HEK293 (cell line): Measurements from ENCODE around the gene C10orf67.

Experiments
- CTCF ChIA-PET: fragments of 350-600 bp; formaldehyde crosslinking; extraction: SDS; loops from one replicate; lab custom pipeline; 2021; ENCODE audit warnings: antibody characterized with exemption; lab: Yijun Ruan, JAX
- POLR2A ChIA-PET: fragments of 300-600 bp; formaldehyde crosslinking; extraction: SDS; loops from one replicate; lab custom pipeline; 2020; ENCODE audit warnings: antibody characterized with exemption, inconsistent platforms; lab: Yijun Ruan, JAX
- H3K27ac ChIP-seq: fragments of 200-500 bp; sonication (Bioruptor generic); 2 replicates; pipeline ENCODE4 v1.5.1; 2014; ENCODE audit warnings: low read depth, low read length, control low read depth, inconsistent platforms; ENCODE audit errors: extremely low read depth
- H3K36me3 ChIP-seq, 2 experiments: fragments of 200-500 bp in 1 of 2; sonication (Bioruptor generic) in 1 of 2; 1 replicate in 1 of 2; 2 replicates in 1 of 2; pipeline ENCODE4 v1.5.1; 2014 to 2017; ENCODE audit warnings: inconsistent platforms in 2 of 2, low read length in 2 of 2; ENCODE audit not compliant: control insufficient read depth in 2 of 2, insufficient read depth in 1 of 2
- H3K4me1 ChIP-seq: fragments of 200-500 bp; sonication (Bioruptor generic); 2 replicates; pipeline ENCODE4 v1.5.1; 2014; ENCODE audit warnings: mild to moderate bottlenecking, low read length, inconsistent platforms; ENCODE audit not compliant: control insufficient read depth, insufficient read depth
- H3K4me3 ChIP-seq: 2 replicates; pipeline ENCODE4 v1.5.1; 2011; ENCODE audit warnings: low read depth, mild to moderate bottlenecking, control low read depth, low read length, moderate library complexity
- H3K9me3 ChIP-seq: fragments of 200-500 bp; sonication (Bioruptor generic); 2 replicates; pipeline ENCODE4 v1.5.1; 2014; ENCODE audit warnings: low read depth, low read length, inconsistent platforms; ENCODE audit not compliant: control insufficient read depth, insufficient read depth
- BCL11A ChIP-seq: fragments of 450-650 bp; formaldehyde crosslinking; IDR thresholded peaks from 2 replicates; pipeline ENCODE4 v1.5.1; 2016; ENCODE audit warnings: low read depth, missing biosample characterization, missing genetic modification characterization
- GFI1B ChIP-seq: fragments of 450-650 bp; formaldehyde crosslinking; IDR thresholded peaks from 2 replicates; pipeline ENCODE4 v1.5.1; 2016; ENCODE audit warnings: missing biosample characterization, missing genetic modification characterization
- GLI4 ChIP-seq: fragments of 450-650 bp; formaldehyde crosslinking; IDR thresholded peaks from 2 replicates; pipeline ENCODE4 v1.5.1; 2016; ENCODE audit warnings: missing biosample characterization, missing genetic modification characterization
- KLF8 ChIP-seq: fragments of 450-650 bp; formaldehyde crosslinking; IDR thresholded peaks from 2 replicates; pipeline ENCODE4 v1.5.1; 2016; ENCODE audit warnings: missing biosample characterization, missing genetic modification characterization
- PRDM10 ChIP-seq: fragments of 450-650 bp; formaldehyde crosslinking; IDR thresholded peaks from 2 replicates; pipeline ENCODE4 v1.5.1; 2016; ENCODE audit warnings: missing biosample characterization, missing genetic modification characterization
- SCRT2 ChIP-seq: fragments of 450-650 bp; formaldehyde crosslinking; IDR thresholded peaks from 2 replicates; pipeline ENCODE4 v1.5.1; 2016; ENCODE audit warnings: missing biosample characterization, missing genetic modification characterization
- SP3 ChIP-seq: fragments of 450-650 bp; formaldehyde crosslinking; IDR thresholded peaks from 2 replicates; pipeline ENCODE4 v1.5.1; 2016; ENCODE audit warnings: missing biosample characterization, missing genetic modification characterization
- YY2 ChIP-seq: fragments of 450-650 bp; formaldehyde crosslinking; IDR thresholded peaks from 2 replicates; pipeline ENCODE4 v1.5.1; 2016; ENCODE audit warnings: missing biosample characterization, missing genetic modification characterization
- ZBTB17 ChIP-seq: fragments of 450-650 bp; formaldehyde crosslinking; IDR thresholded peaks from 2 replicates; pipeline ENCODE4 v1.5.1; 2016; ENCODE audit warnings: missing biosample characterization, missing genetic modification characterization
- ZBTB44 ChIP-seq: fragments of 450-650 bp; IDR thresholded peaks from 2 replicates; pipeline ENCODE4 v1.5.1; 2018; ENCODE audit warnings: missing biosample characterization, mild to moderate bottlenecking, missing genetic modification characterization
- ZBTB8A ChIP-seq: fragments of 450-650 bp; formaldehyde crosslinking; IDR thresholded peaks from 2 replicates; pipeline ENCODE4 v1.5.1; 2016; ENCODE audit warnings: missing biosample characterization, missing genetic modification characterization
- ZEB2 ChIP-seq: fragments of 450-650 bp; formaldehyde crosslinking; IDR thresholded peaks from 2 replicates; pipeline ENCODE4 v1.5.1; 2016; ENCODE audit warnings: missing biosample characterization, missing genetic modification characterization
- ZNF2 ChIP-seq: fragments of 450-650 bp; formaldehyde crosslinking; IDR thresholded peaks from 2 replicates; pipeline ENCODE4 v1.5.1; 2016; ENCODE audit warnings: missing biosample characterization, missing genetic modification characterization
- ZNF221 ChIP-seq: fragments of 450-650 bp; formaldehyde crosslinking; IDR thresholded peaks from 2 replicates; pipeline ENCODE4 v1.5.1; 2017; ENCODE audit warnings: missing biosample characterization, missing genetic modification characterization, borderline replicate concordance
- ZNF416 ChIP-seq: fragments of 450-650 bp; formaldehyde crosslinking; IDR thresholded peaks from 2 replicates; pipeline ENCODE4 v1.5.1; 2016; ENCODE audit warnings: missing biosample characterization, missing genetic modification characterization
- ZNF623 ChIP-seq: fragments of 450-650 bp; formaldehyde crosslinking; IDR thresholded peaks from 2 replicates; pipeline ENCODE4 v1.5.1; 2016; ENCODE audit warnings: missing biosample characterization, missing genetic modification characterization
- ZNF654 ChIP-seq: fragments of 450-650 bp; formaldehyde crosslinking; IDR thresholded peaks from 2 replicates; pipeline ENCODE4 v1.5.1; 2016; ENCODE audit warnings: low read depth, missing biosample characterization, missing genetic modification characterization
- ZNF660 ChIP-seq: fragments of 450-650 bp; IDR thresholded peaks from 2 replicates; pipeline ENCODE4 v1.5.1; 2018; ENCODE audit warnings: missing biosample characterization, mild to moderate bottlenecking, missing genetic modification characterization
- TF ChIP-seq, protein P1 (sequence below): fragments of 450-650 bp; formaldehyde crosslinking; IDR thresholded peaks from 2 replicates; pipeline ENCODE4 v1.5.1; 2016; ENCODE audit warnings: missing biosample characterization, missing genetic modification characterization
- TF ChIP-seq, protein P2 (sequence below): fragments of 450-650 bp; formaldehyde crosslinking; IDR thresholded peaks from 2 replicates; pipeline ENCODE4 v1.5.1; 2016; ENCODE audit warnings: missing biosample characterization, missing genetic modification characterization
- TF ChIP-seq, protein P3 (sequence below): fragments of 450-650 bp; formaldehyde crosslinking; IDR thresholded peaks from 2 replicates; pipeline ENCODE4 v1.5.1; 2016; ENCODE audit warnings: missing biosample characterization, missing genetic modification characterization

The C10orf67 gene

GRCh38 chr10:23158370-23158769 is 186.2 kb downstream of the C10orf67 start:
- ChIA-PET CTCF (interaction anchor here (0.6 to 4.7 kb wide), 55 partner anchors 9 to 1399 kb away, joined by 3 to 96 read pairs (median 4); no protein-coding TSS in a partner anchor), POLR2A (no interaction called here)
- TF ChIP-seq ZNF660: peak; percentile 72; the same call in 1 of the 2 replicates
- no peak for TF ChIP-seq ZNF2 (tag by site-specific recombination)
- no peak for TF ChIP-seq ZNF221 (tag by site-specific recombination)
- no peak for TF ChIP-seq GLI4 (tag by site-specific recombination)
- TF ChIP-seq ZBTB8A (tag by site-specific recombination): no peak
- TF ChIP-seq, protein P1, sequence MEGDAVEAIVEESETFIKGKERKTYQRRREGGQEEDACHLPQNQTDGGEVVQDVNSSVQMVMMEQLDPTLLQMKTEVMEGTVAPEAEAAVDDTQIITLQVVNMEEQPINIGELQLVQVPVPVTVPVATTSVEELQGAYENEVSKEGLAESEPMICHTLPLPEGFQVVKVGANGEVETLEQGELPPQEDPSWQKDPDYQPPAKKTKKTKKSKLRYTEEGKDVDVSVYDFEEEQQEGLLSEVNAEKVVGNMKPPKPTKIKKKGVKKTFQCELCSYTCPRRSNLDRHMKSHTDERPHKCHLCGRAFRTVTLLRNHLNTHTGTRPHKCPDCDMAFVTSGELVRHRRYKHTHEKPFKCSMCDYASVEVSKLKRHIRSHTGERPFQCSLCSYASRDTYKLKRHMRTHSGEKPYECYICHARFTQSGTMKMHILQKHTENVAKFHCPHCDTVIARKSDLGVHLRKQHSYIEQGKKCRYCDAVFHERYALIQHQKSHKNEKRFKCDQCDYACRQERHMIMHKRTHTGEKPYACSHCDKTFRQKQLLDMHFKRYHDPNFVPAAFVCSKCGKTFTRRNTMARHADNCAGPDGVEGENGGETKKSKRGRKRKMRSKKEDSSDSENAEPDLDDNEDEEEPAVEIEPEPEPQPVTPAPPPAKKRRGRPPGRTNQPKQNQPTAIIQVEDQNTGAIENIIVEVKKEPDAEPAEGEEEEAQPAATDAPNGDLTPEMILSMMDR: peak; percentile 63
- TF ChIP-seq YY2 (tag by site-specific recombination): no peak
- TF ChIP-seq KLF8: no peak
- no peak for TF ChIP-seq GFI1B (tag by site-specific recombination)
- TF ChIP-seq BCL11A (tag by site-specific recombination): no peak
- TF ChIP-seq ZNF623 (tag by site-specific recombination): no peak
- no peak for TF ChIP-seq ZNF416 (tag by site-specific recombination)
- no peak for TF ChIP-seq SCRT2 (tag by site-specific recombination)
- TF ChIP-seq ZBTB17: peak; percentile 19; the same call in 1 of the 2 replicates
- TF ChIP-seq ZNF654: peak; percentile 94
- Histone ChIP-seq H3K36me3 (no peaks in the 10 kb centered on the region), H3K9me3 (no peaks in the 10 kb centered on the region), H3K27ac (no peak overlapping the region), H3K4me1 (no peaks in the 10 kb centered on the region), H3K4me3 (no peak overlapping the region)

- ChIA-PET CTCF (interaction anchor here (0.6 to 4.7 kb wide), 57 partner anchors 10 to 1399 kb away, joined by 3 to 96 read pairs (median 4); no protein-coding TSS in a partner anchor), POLR2A (no interaction called here)
- H3K4me3 ChIP-seq: no peak overlapping the region
These were observed 186.8 kb downstream of the C10orf67 start for GRCh38 chr10:23157691-23158369.

More at GRCh38 chr10:23157691-23158369, 186.8 kb downstream of the C10orf67 start:
- H3K27ac ChIP-seq: no peak overlapping the region
- H3K36me3 ChIP-seq: no peaks in the 10 kb centered on the region
- H3K9me3 ChIP-seq: no peaks in the 10 kb centered on the region
- TF ChIP-seq SP3 (no peak), ZBTB44 (tag by site-specific recombination) (no peak), PRDM10 (0 out of 2 replicates have a peak, but pooled peaks have one; percentile 33), ZEB2 (0 out of 2 replicates have a peak, but pooled peaks have one; percentile 26), ZNF2 (tag by site-specific recombination) (0 out of 2 replicates have a peak, but pooled peaks have one; percentile 18)
- TF ChIP-seq, protein P2, sequence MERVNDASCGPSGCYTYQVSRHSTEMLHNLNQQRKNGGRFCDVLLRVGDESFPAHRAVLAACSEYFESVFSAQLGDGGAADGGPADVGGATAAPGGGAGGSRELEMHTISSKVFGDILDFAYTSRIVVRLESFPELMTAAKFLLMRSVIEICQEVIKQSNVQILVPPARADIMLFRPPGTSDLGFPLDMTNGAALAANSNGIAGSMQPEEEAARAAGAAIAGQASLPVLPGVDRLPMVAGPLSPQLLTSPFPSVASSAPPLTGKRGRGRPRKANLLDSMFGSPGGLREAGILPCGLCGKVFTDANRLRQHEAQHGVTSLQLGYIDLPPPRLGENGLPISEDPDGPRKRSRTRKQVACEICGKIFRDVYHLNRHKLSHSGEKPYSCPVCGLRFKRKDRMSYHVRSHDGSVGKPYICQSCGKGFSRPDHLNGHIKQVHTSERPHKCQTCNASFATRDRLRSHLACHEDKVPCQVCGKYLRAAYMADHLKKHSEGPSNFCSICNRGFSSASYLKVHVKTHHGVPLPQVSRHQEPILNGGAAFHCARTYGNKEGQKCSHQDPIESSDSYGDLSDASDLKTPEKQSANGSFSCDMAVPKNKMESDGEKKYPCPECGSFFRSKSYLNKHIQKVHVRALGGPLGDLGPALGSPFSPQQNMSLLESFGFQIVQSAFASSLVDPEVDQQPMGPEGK: 0 out of 2 replicates have a peak, but pooled peaks have one; percentile 30
- TF ChIP-seq, protein P3, sequence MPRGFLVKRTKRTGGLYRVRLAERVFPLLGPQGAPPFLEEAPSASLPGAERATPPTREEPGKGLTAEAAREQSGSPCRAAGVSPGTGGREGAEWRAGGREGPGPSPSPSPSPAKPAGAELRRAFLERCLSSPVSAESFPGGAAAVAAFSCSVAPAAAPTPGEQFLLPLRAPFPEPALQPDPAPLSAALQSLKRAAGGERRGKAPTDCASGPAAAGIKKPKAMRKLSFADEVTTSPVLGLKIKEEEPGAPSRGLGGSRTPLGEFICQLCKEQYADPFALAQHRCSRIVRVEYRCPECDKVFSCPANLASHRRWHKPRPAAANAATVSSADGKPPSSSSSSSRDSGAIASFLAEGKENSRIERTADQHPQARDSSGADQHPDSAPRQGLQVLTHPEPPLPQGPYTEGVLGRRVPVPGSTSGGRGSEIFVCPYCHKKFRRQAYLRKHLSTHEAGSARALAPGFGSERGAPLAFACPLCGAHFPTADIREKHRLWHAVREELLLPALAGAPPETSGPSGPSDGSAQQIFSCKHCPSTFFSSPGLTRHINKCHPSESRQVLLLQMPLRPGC: no peak
- no peaks in the 10 kb centered on the region for H3K4me1 ChIP-seq
